GM12878 (cell line): Measurements from ENCODE around the gene RECK. TPM values are rescaled to one million over a fixed set of nuclear protein-coding genes. Genes with fewer than 3 reads are reported as not detected.

Experiments used
- ATAC-seq: fragments of 200-7000 bp; cut with Tn5 transposase; 3 replicates; pipeline ENCODE4 v1.9.1; 2020; ENCODE audit warnings: mild to moderate bottlenecking, moderate library complexity
- Bru-seq: library from RNA; stranded (reverse); fragments of 400-500 nt; gene quantifications from one replicate; lab custom pipeline; 2021; lab: Mats Ljungman, UMichigan
- BruChase-seq, 2 experiments: library from RNA; stranded (reverse); fragments of 400-500 nt; gene quantifications; one replicate each; lab custom pipeline; 2021; lab: Mats Ljungman, UMichigan
- BruUV-seq: library from RNA; stranded (reverse); fragments of 400-500 nt; replicated peaks from 2 replicates; lab custom pipeline; 2021; lab: Mats Ljungman, UMichigan
- CTCF ChIA-PET: fragments of 300-600 bp; sonication (Branson Sonifier 250); formaldehyde crosslinking; extraction: SDS; loops from one replicate; lab custom pipeline; 2021; ENCODE audit warnings: inconsistent platforms; lab: Yijun Ruan, JAX
- POLR2A ChIA-PET: fragments of 350-600 bp; formaldehyde crosslinking; extraction: SDS; loops from one replicate; lab custom pipeline; 2021; ENCODE audit warnings: inconsistent platforms; lab: Charles Lee
- RAD21 ChIA-PET: fragments of 300-600 bp; sonication (Branson Sonifier 250); formaldehyde crosslinking; loops from one replicate; lab custom pipeline; 2023; ENCODE audit warnings: antibody characterized with exemption; ENCODE audit not compliant: unreplicated experiment; lab: Charles Lee
- SMC1A ChIA-PET: fragments of 300-600 bp; sonication (Branson Sonifier 250); formaldehyde crosslinking; loops from one replicate; lab custom pipeline; 2023; ENCODE audit not compliant: unreplicated experiment, uncharacterized antibody; lab: Charles Lee
- DNase-seq: peaks from one replicate; pipeline ENCODE4 v3.0.0-alpha.2; 2011; ENCODE audit warnings: low read depth, low spot score
- FAIRE-seq: peaks from 3 replicates; lab custom pipeline; 2011; peaks lifted over from hg19 to GRCh38; lab: Jason Lieb, UNC
- H2AFZ ChIP-seq: 2 replicates; pipeline ENCODE4 v1.6.0; 2011; ENCODE audit warnings: low read depth, low read length, control low read depth; ENCODE audit not compliant: control insufficient read depth
- H3K27ac ChIP-seq: 2 replicates; pipeline ENCODE4 v1.5.1; 2011; ENCODE audit warnings: control low read depth; ENCODE audit not compliant: control insufficient read depth, insufficient read depth
- H3K27me3 ChIP-seq, 2 experiments: replicated peaks in 1 of 2; 2 replicates each; pipeline versions ENCODE4 v1.6.0 to v1.6.1; 2011; ENCODE audit warnings: low read length in 1 of 2; ENCODE audit not compliant: control insufficient read depth in 2 of 2, insufficient read depth in 2 of 2
- H3K36me3 ChIP-seq, 2 experiments: 2 replicates each; pipeline ENCODE4 v1.5.1; 2011; ENCODE audit warnings: low read length in 1 of 2; ENCODE audit not compliant: control insufficient read depth in 2 of 2, insufficient read depth in 2 of 2
- H3K4me1 ChIP-seq: 2 replicates; pipeline ENCODE4 v1.6.1; 2011; ENCODE audit warnings: mild to moderate bottlenecking, low read length, moderate library complexity, mixed read lengths; ENCODE audit not compliant: control insufficient read depth, insufficient read depth
- H3K4me2 ChIP-seq: 2 replicates; pipeline ENCODE4 v1.6.0; 2011; ENCODE audit warnings: control low read depth; ENCODE audit not compliant: control insufficient read depth, insufficient read depth
- H3K4me3 ChIP-seq: fragments of 200-600 bp; sonication (generic); 2 replicates; pipeline ENCODE4 v1.5.1; 2016
- H3K79me2 ChIP-seq: 2 replicates; pipeline ENCODE4 v1.6.0; 2011; ENCODE audit warnings: low read length; ENCODE audit not compliant: control insufficient read depth, insufficient read depth
- H3K9ac ChIP-seq: 2 replicates; pipeline ENCODE4 v1.8.0; 2011; ENCODE audit warnings: low read length, control low read depth, mixed read lengths; ENCODE audit not compliant: control insufficient read depth, insufficient read depth
- H3K9me3 ChIP-seq: replicated peaks from 3 replicates; pipeline ENCODE4 v1.5.1; 2011; ENCODE audit warnings: mild to moderate bottlenecking, low read length; ENCODE audit not compliant: control insufficient read depth, insufficient read depth
- H4K20me1 ChIP-seq: 2 replicates; pipeline ENCODE4 v1.6.0; 2011; ENCODE audit not compliant: control insufficient read depth, insufficient read depth
- BHLHE40 ChIP-seq, 2 experiments: fragments of 450-650 bp in 1 of 2; IDR thresholded peaks; 2 replicates each; pipeline ENCODE4 v1.6.1; 2011 to 2017; ENCODE audit warnings: low read depth in 2 of 2, borderline replicate concordance in 1 of 2, improper control_type of control experiment in 1 of 2, low read length in 1 of 2, mild to moderate bottlenecking in 1 of 2
- EGR1 ChIP-seq, 2 experiments: IDR thresholded peaks; 1 replicate in 1 of 2; 2 replicates in 1 of 2; pipeline ENCODE4 v1.6.1; 2011 to 2012; ENCODE audit warnings: low read depth in 2 of 2, low read length in 2 of 2, borderline replicate concordance in 1 of 2, mild to moderate bottlenecking in 1 of 2, moderate library complexity in 1 of 2
- GATAD2B ChIP-seq: fragments of 450-650 bp; conservative IDR thresholded peaks from 2 replicates; pipeline ENCODE4 v1.6.1; 2017; ENCODE audit warnings: low read depth, mild to moderate bottlenecking, moderate library complexity
- IKZF2 ChIP-seq, 2 experiments: fragments of 450-650 bp; IDR thresholded peaks; 2 replicates each; pipeline ENCODE4 v1.6.1; 2017; ENCODE audit warnings: mild to moderate bottlenecking in 2 of 2, moderate library complexity in 2 of 2
- NFXL1 ChIP-seq: fragments of 450-650 bp; IDR thresholded peaks from 2 replicates; pipeline ENCODE4 v1.6.1; 2017; ENCODE audit warnings: antibody characterized with exemption, mild to moderate bottlenecking, borderline replicate concordance
- NFYB ChIP-seq: IDR thresholded peaks from 2 replicates; pipeline ENCODE4 v1.6.1; 2011; ENCODE audit warnings: low read depth, mild to moderate bottlenecking, low read length, improper control_type of control experiment, moderate library complexity; ENCODE audit not compliant: insufficient read depth
- POLR2A ChIP-seq: IDR thresholded peaks from 2 replicates; pipeline ENCODE4 v1.6.1; 2011; ENCODE audit warnings: low read depth, mild to moderate bottlenecking, low read length
- RUNX3 ChIP-seq: IDR thresholded peaks from 2 replicates; pipeline ENCODE4 v1.6.1; 2012; ENCODE audit warnings: low read length, inconsistent platforms
- STAT3 ChIP-seq: IDR thresholded peaks from 2 replicates; pipeline ENCODE4 v1.6.1; 2011; ENCODE audit warnings: low read depth, low read length, improper control_type of control experiment
- YY1 ChIP-seq: IDR thresholded peaks from 2 replicates; pipeline ENCODE4 v1.6.1; 2011; ENCODE audit warnings: low read depth, mild to moderate bottlenecking, low read length
- WGBS: methylation state at CpG from one replicate; pipeline ENCODE4 v1.1.6; 2016; ENCODE audit warnings: low lambda C conversion rate; ENCODE audit not compliant: insufficient replicate concordance, insufficient coverage; ENCODE audit errors: missing lambda C conversion rate; 5-methylcytosine and 5-hydroxymethylcytosine counted together
- in situ Hi-C: fragments of 300-500 bp; cut with MboI; formaldehyde crosslinking; loops from 9 replicates; pipeline ENCODE4 v1.14.3; 2018; ENCODE audit warnings: mixed read lengths
- intact Hi-C: fragments of 100-400 bp; cut with micrococcal nuclease; formaldehyde crosslinking; loops from one replicate; pipeline ENCODE4 v1.14.2; 2022; ENCODE audit not compliant: unreplicated experiment
- long read RNA-seq, 2 experiments: library from polyadenylated mRNA; unstranded; transcript quantifications; one replicate each; pipeline ENCODE4 v2.0.0, GENCODE V29; 2019 to 2020
- polyA minus RNA-seq, 3 experiments: library from RNA; depleted of rRNA, polyadenylated mRNA; stranded (reverse); fragments of >200 nt; gene quantifications; 2 replicates each; pipeline ENCODE4 v1.2.3, GENCODE V29; 2011
- polyA plus RNA-seq, 11 experiments: library from polyadenylated mRNA; depleted of rRNA in 4 of 11; unstranded in 6 of 11; stranded (reverse) in 5 of 11; fragments of >200 nt; fragmentation: Nextera tagmentation in 4 of 11; fragmentation: Illumina TruSeq in 1 of 11; extraction: Ambion mirVana in 4 of 11; extraction: Trizol in 1 of 11; gene quantifications; 1 replicate in 1 of 11; 2 replicates in 10 of 11; pipeline versions ENCODE4 v1.2.1 to v1.2.3, GENCODE V29; 2011 to 2016; ENCODE audit warnings: inconsistent platforms in 2 of 11, missing spikeins in 2 of 11, low read depth in 1 of 11
- total RNA-seq, 4 experiments: library from RNA; depleted of rRNA in 3 of 4; stranded (reverse); fragments of >200 nt in 3 of 4; fragmentation: Illumina TruSeq in 1 of 4; extraction: Trizol in 1 of 4; gene quantifications; 2 replicates each; pipeline versions ENCODE4 v1.2.1 to v1.2.3, GENCODE V29; 2013 to 2021
- TF ChIP-seq, protein P1 (sequence below): IDR thresholded peaks from 2 replicates; pipeline ENCODE4 v1.6.1; 2011; ENCODE audit warnings: borderline replicate concordance, low read depth, mild to moderate bottlenecking, moderate library complexity, low read length; ENCODE audit not compliant: insufficient read depth, poor library complexity, severe bottlenecking
- TF ChIP-seq, protein P2 (sequence below): IDR thresholded peaks from 2 replicates; pipeline ENCODE4 v1.6.1; 2012; ENCODE audit warnings: low read depth, low read length, improper control_type of control experiment

The RECK gene, protein sequence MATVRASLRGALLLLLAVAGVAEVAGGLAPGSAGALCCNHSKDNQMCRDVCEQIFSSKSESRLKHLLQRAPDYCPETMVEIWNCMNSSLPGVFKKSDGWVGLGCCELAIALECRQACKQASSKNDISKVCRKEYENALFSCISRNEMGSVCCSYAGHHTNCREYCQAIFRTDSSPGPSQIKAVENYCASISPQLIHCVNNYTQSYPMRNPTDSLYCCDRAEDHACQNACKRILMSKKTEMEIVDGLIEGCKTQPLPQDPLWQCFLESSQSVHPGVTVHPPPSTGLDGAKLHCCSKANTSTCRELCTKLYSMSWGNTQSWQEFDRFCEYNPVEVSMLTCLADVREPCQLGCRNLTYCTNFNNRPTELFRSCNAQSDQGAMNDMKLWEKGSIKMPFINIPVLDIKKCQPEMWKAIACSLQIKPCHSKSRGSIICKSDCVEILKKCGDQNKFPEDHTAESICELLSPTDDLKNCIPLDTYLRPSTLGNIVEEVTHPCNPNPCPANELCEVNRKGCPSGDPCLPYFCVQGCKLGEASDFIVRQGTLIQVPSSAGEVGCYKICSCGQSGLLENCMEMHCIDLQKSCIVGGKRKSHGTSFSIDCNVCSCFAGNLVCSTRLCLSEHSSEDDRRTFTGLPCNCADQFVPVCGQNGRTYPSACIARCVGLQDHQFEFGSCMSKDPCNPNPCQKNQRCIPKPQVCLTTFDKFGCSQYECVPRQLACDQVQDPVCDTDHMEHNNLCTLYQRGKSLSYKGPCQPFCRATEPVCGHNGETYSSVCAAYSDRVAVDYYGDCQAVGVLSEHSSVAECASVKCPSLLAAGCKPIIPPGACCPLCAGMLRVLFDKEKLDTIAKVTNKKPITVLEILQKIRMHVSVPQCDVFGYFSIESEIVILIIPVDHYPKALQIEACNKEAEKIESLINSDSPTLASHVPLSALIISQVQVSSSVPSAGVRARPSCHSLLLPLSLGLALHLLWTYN
- total RNA-seq (2013; cell fraction: nucleolus; rRNA removed), result 0.10 and 0.27 TPM in 2 replicates
- total RNA-seq (2014; rRNA removed) (0.06 TPM in 1 of 2 replicates, not detected in the other), total RNA-seq (2014; rRNA removed; fragmentation: Illumina TruSeq; extraction: Trizol) (0.13 TPM in 1 of 2 replicates, not detected in the other), total RNA-seq (2021) (0.10 and 0.21 TPM in 2 replicates), polyA plus RNA-seq (2011; rRNA removed) (0.15 and 0.20 TPM in 2 replicates), polyA plus RNA-seq (2014; fragmentation: Illumina TruSeq; extraction: Trizol) (0.08 and 0.13 TPM in 2 replicates), polyA plus RNA-seq (2014; fragmentation: Nextera tagmentation; extraction: Ambion mirVana) (under 1 TPM; 0.02 to 0.07 TPM), polyA plus RNA-seq (2014; rRNA removed) (0.11 and 0.36 TPM in 2 replicates), polyA plus RNA-seq (2016; fragmentation: Nextera tagmentation; extraction: Ambion mirVana) (under 1 TPM; 0.29 to 0.40 TPM), polyA minus RNA-seq (2011; rRNA and poly(A)+ RNA removed) (0.10 TPM in 1 of 2 replicates, not detected in the other), Bru-seq, nascent RNA (percentile 31 among the genes with signal in this experiment), BruChase-seq, experiment 1, labeled RNA remaining after a 6-hour chase (percentile 18 among the genes with signal in this experiment), BruChase-seq, experiment 2, labeled RNA remaining after a 2-hour chase (percentile 19 among the genes with signal in this experiment)
- 1.0 TPM for polyA plus RNA-seq (2011; ENCODE audit: low read depth)
- 0.02 and 0.16 TPM in 2 replicates for polyA plus RNA-seq (2011; cell fraction: cytosol; rRNA removed)
- 0.04 and 0.15 TPM in 2 replicates for polyA plus RNA-seq (2011; cell fraction: nucleus; rRNA removed)
- 1.5 and 1.6 TPM in 2 replicates for polyA plus RNA-seq (2012)
- not detected in 2 replicates for polyA minus RNA-seq (2011; cell fraction: cytosol; rRNA and poly(A)+ RNA removed)
- polyA minus RNA-seq (2011; cell fraction: nucleus; rRNA and poly(A)+ RNA removed), result 0.12 TPM in 1 of 2 replicates, not detected in the other
- long read RNA-seq, experiment 1, result 0 reads
- long read RNA-seq, experiment 2, partial matches to known transcripts, result 1 of 3 reads
- long read RNA-seq, experiment 2, other reads (novel, unspliced or antisense), result 1 of 3 reads

DNA sequence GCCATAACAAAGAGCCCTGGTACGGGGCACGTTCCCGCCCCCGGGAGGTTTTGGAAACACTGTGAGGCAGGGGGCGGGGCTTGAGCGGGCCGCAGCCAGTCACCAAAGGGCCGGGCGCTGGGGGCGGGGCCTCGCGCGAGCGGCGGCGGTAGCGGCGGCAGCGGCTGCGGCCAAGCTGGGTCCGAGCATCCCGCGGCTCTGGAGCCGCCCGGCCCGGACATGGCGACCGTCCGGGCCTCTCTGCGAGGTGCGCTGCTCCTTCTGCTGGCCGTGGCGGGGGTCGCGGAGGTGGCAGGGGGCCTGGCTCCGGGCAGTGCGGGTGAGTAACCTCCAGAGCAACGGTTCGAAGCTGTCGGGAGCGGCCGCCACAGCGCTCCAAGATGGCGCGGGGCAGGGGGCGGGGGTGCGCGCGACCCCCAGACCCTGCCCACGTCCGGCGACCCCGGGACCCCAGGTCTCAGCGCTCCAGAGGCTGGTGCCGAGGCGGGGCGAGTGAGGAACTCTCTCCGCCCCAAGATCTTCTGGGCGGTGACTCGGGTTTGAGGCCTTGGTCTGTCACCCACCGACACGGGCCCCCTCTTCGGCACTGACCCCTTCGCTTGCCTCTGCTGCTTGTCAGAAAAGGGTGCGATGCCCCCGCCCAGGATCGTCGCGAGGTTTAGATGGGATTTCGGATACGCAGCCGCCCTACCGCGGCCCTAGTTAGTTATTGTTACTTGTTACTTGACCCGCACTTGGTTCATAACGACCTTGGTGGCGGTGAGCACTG, at the start of gene RECK:
Gene RECK (plus strand): TSS at position 134 of the 769 bp plus-strand sequence. CDS start 86 bp downstream, at position 220.
- no TSS peak for BruUV-seq
- ATAC-seq (peak; percentile 99), DNase-seq (no peak), FAIRE-seq (no peak)
- ChIA-PET RAD21 (no interaction called here), POLR2A (no interaction called here), CTCF (interaction anchor here (0.8 to 2.0 kb wide), 2 partner anchors 12 to 29 kb away, joined by 3 to 6 read pairs; no protein-coding TSS in a partner anchor), SMC1A (no interaction called here)
- Histone ChIP-seq H2AFZ (peak within 1 kb of the TSS; percentile 89), H4K20me1 (no peaks in the 10 kb centered on the region), H3K9ac (peak within 1 kb of the TSS; percentile 63), H3K9me3 (no peaks in the 10 kb centered on the region), H3K27ac (no peak within 1 kb of the TSS), H3K79me2 (no peaks in the 10 kb centered on the region), H3K4me1 (no peaks in the 10 kb centered on the region; the same call in 1 of the 2 replicates), H3K27me3 (peaks cover 0 to 2% of the 10 kb centered on the region in 2 experiments; a peak in 1 of 4 replicates), H3K36me3 (no peaks in the 10 kb centered on the region), H3K4me2 (peak within 1 kb of the TSS; percentile 69), H3K4me3 (peak within 1 kb of the TSS; percentile 71)
- WGBS, result 1% methylated on average over 77 of the region's 77 CpGs
- intact Hi-C loops (loop anchor here (10.0 kb wide), 1 partner anchor 128 kb away; the partner anchor contains the start of gene CCIN), in situ Hi-C loops (no loop called here)
- TF ChIP-seq, protein P1, sequence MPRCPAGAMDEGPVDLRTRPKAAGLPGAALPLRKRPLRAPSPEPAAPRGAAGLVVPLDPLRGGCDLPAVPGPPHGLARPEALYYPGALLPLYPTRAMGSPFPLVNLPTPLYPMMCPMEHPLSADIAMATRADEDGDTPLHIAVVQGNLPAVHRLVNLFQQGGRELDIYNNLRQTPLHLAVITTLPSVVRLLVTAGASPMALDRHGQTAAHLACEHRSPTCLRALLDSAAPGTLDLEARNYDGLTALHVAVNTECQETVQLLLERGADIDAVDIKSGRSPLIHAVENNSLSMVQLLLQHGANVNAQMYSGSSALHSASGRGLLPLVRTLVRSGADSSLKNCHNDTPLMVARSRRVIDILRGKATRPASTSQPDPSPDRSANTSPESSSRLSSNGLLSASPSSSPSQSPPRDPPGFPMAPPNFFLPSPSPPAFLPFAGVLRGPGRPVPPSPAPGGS, result no peak
- TF ChIP-seq POLR2A (peak; percentile 70), BHLHE40 (IDR thresholded peaks at IDR 0.05; ENCODE audit: borderline replicate concordance in 1 of 2, low read depth in 2 of 2, low read length in 1 of 2) (peak in 1 of 2 experiments; percentile 18; a peak in 1 of 4 replicates), STAT3 (no peak), YY1 (peak; percentile 83), IKZF2 (IDR thresholded peaks at IDR 0.05) (no peak), GATAD2B (peak; percentile 55; the same call in 1 of the 2 replicates), RUNX3 (no peak), NFYB (0 out of 2 replicates have a peak, but pooled peaks have one; percentile 24), EGR1 (IDR thresholded peaks at IDR 0.05; ENCODE audit: borderline replicate concordance in 1 of 2, low read depth in 2 of 2, low read length in 2 of 2) (peak in 1 of 2 experiments; percentile 27; a peak in 1 of 3 replicates), NFXL1 (no peak)
- TF ChIP-seq, protein P2, sequence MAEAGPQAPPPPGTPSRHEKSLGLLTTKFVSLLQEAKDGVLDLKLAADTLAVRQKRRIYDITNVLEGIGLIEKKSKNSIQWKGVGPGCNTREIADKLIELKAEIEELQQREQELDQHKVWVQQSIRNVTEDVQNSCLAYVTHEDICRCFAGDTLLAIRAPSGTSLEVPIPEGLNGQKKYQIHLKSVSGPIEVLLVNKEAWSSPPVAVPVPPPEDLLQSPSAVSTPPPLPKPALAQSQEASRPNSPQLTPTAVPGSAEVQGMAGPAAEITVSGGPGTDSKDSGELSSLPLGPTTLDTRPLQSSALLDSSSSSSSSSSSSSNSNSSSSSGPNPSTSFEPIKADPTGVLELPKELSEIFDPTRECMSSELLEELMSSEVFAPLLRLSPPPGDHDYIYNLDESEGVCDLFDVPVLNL, result 0 out of 2 replicates have a peak, but pooled peaks have one; percentile 16
